ENCODE measurements around the gene SLC35B2.

DNA sequence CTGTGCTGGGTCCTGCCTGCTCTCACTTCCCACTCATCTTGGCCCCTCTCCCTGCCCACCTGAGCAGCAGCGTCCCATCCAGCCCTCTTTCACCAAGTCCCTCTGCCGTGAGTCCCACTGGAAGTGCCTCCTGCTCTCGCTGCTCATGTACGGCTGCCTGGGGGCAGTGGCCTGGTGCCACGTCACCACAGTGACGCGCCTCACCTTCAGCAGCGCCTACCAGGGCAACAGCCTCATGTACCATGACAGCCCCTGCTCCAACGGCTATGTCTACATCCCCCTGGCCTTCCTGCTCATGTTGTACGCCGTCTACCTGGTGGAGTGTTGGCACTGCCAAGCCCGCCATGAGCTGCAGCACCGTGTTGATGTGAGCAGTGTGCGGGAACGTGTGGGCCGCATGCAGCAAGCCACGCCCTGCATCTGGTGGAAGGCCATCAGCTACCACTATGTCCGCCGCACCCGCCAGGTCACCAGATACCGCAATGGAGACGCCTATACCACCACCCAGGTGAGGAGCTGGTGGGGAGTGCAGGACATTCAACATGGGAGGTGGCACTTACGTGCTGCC lies 15.8 kb upstream of the SLC35B2 start:
- TF ChIP-seq POLR2A (IDR thresholded peaks at IDR 0.05) = no peak
- TF ChIP-seq, protein P1, sequence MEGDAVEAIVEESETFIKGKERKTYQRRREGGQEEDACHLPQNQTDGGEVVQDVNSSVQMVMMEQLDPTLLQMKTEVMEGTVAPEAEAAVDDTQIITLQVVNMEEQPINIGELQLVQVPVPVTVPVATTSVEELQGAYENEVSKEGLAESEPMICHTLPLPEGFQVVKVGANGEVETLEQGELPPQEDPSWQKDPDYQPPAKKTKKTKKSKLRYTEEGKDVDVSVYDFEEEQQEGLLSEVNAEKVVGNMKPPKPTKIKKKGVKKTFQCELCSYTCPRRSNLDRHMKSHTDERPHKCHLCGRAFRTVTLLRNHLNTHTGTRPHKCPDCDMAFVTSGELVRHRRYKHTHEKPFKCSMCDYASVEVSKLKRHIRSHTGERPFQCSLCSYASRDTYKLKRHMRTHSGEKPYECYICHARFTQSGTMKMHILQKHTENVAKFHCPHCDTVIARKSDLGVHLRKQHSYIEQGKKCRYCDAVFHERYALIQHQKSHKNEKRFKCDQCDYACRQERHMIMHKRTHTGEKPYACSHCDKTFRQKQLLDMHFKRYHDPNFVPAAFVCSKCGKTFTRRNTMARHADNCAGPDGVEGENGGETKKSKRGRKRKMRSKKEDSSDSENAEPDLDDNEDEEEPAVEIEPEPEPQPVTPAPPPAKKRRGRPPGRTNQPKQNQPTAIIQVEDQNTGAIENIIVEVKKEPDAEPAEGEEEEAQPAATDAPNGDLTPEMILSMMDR (IDR thresholded peaks at IDR 0.05) = no peak
